Measurements from ENCODE around the gene CCDC183. TPM values are rescaled to one million over a fixed set of nuclear protein-coding genes. Genes with fewer than 3 reads are reported as not detected.
"Not testable (repeated sequence)": the region's sequence is repeated elsewhere in the genome, so short reads cannot be mapped to it uniquely, and the experiment has no call there.

Gene CCDC183
- total RNA-seq, 4 donors from 2014 or later = 25.2 to 161 (median 63.5) TPM

- intact Hi-C loops (cut with DNase I; ENCODE audit: low total_unique reads) (no loop called here), in situ Hi-C loops (cut with MboI; ENCODE audit: low pct_ligation_motif_present in 1 of 4, low pct_unique_long_range_greater_than_20kb in 1 of 4, low sequenced_read_pairs in 3 of 4) (no loop called here)
- H3K36me3 ChIP-seq = no peaks in the 10 kb centered on the region
- H3K27ac ChIP-seq = no peak overlapping the region
- H3K9me3 ChIP-seq = peaks cover 0 to 4% of the 10 kb centered on the region in 2 donors
- WGBS, 2 donors (ENCODE audit: low coverage in 1 of 2) = 80% methylated on average over 30 of the region's 31 CpGs; no CpG with 5 or more reads in 1 of the 2 donors
- TF ChIP-seq POLR2A (IDR thresholded peaks at IDR 0.05) (no peak), EP300 (IDR thresholded peaks at IDR 0.05; ENCODE audit: low read depth) (no peak), CTCF (IDR thresholded peaks at IDR 0.05) (no peak)
- DNase-seq = no peak
- peaks cover 16% of the 10 kb centered on the region for H3K27me3 ChIP-seq
- H3K4me1 ChIP-seq = no peaks in the 10 kb centered on the region
- H3K4me3 ChIP-seq = no peak overlapping the region
These were observed 42.6 kb upstream of the CCDC183 start for GRCh38 chr9:136753371-136754058.

- no peak for TF ChIP-seq POLR2A (IDR thresholded peaks at IDR 0.05)
- TF ChIP-seq CTCF (IDR thresholded peaks at IDR 0.05) = no peak
- TF ChIP-seq EP300 (IDR thresholded peaks at IDR 0.05; ENCODE audit: low read depth) = no peak
- TF ChIP-seq POLR2AphosphoS5 (IDR thresholded peaks at IDR 0.05) = no peak
- in situ Hi-C loops (cut with MboI; ENCODE audit: low pct_ligation_motif_present in 1 of 4, low pct_unique_long_range_greater_than_20kb in 1 of 4, low sequenced_read_pairs in 3 of 4) (no loop called here), intact Hi-C loops (cut with DNase I; ENCODE audit: low total_unique reads) (no loop called here)
- no peak overlapping the region for H3K27ac ChIP-seq
- H3K4me3 ChIP-seq = no peak overlapping the region
- H3K4me1 ChIP-seq = no peaks in the 10 kb centered on the region
- H3K36me3 ChIP-seq = no peaks in the 10 kb centered on the region
- 56% methylated on average over 15 of the region's 17 CpGs; no CpG with 5 or more reads in 1 of the 2 donors for WGBS, 2 donors (ENCODE audit: low coverage in 1 of 2)
- peaks cover 0 to 4% of the 10 kb centered on the region in 2 donors for H3K9me3 ChIP-seq
- peaks cover 16% of the 10 kb centered on the region for H3K27me3 ChIP-seq
- no peak for DNase-seq
These were observed 42.0 kb upstream of the CCDC183 start for GRCh38 chr9:136754059-136754572.

- H3K4me1 ChIP-seq = no peaks in the 10 kb centered on the region
- intact Hi-C loops (cut with DNase I; ENCODE audit: low total_unique reads) = no loop called here
These were observed 41.4 kb upstream of the CCDC183 start for GRCh38 chr9:136754626-136755301.

GRCh38 chr9:136755302-136756133, 40.6 kb upstream of the CCDC183 start:
- H3K27ac ChIP-seq; in situ Hi-C loops (cut with MboI; ENCODE audit: low pct_ligation_motif_present in 1 of 4, low pct_unique_long_range_greater_than_20kb in 1 of 4, low sequenced_read_pairs in 3 of 4); H3K4me1 ChIP-seq; H3K36me3 ChIP-seq; H3K4me3 ChIP-seq; DNase-seq; intact Hi-C loops (cut with DNase I; ENCODE audit: low total_unique reads); H3K9me3 ChIP-seq: not testable (repeated sequence)
- WGBS, 2 donors (ENCODE audit: low coverage in 1 of 2) = 82 to 88% methylated on average over 6 to 22 of the region's 22 CpGs
- H3K27me3 ChIP-seq = peaks cover 20% of the 10 kb centered on the region

More at GRCh38 chr9:136754626-136755301, 41.4 kb upstream of the CCDC183 start:
- no peak for TF ChIP-seq EP300 (IDR thresholded peaks at IDR 0.05; ENCODE audit: low read depth)
- no peak for TF ChIP-seq POLR2A (IDR thresholded peaks at IDR 0.05)
- TF ChIP-seq CTCF (IDR thresholded peaks at IDR 0.05) = no peak
- no peak for TF ChIP-seq POLR2AphosphoS5 (IDR thresholded peaks at IDR 0.05)
- DNase-seq = no peak
- no peak overlapping the region for H3K4me3 ChIP-seq
- H3K36me3 ChIP-seq = no peaks in the 10 kb centered on the region
- no peak overlapping the region for H3K27ac ChIP-seq
- H3K27me3 ChIP-seq = peaks cover 19% of the 10 kb centered on the region
- H3K9me3 ChIP-seq = peaks cover 0 to 4% of the 10 kb centered on the region in 2 donors
- in situ Hi-C loops (cut with MboI; ENCODE audit: low pct_ligation_motif_present in 1 of 4, low pct_unique_long_range_greater_than_20kb in 1 of 4, low sequenced_read_pairs in 3 of 4) = no loop called here
- 81% methylated on average over 19 of the region's 24 CpGs; no CpG with 5 or more reads in 1 of the 2 donors for WGBS, 2 donors (ENCODE audit: low coverage in 1 of 2)
